CD4-positive, alpha-beta T cell treated with Interleukin-1 beta for 1 hour (primary cell): ENCODE measurements around the gene PCP2.

Experiments
- DNase-seq, 2 donors: peaks; one replicate each; pipeline ENCODE4 v3.0.0-alpha.2; 2020 to 2022

The PCP2 gene

GRCh38 chr19:7661744-7662538, 28.4 kb upstream of the PCP2 start:
- no peak for DNase-seq

DNA sequence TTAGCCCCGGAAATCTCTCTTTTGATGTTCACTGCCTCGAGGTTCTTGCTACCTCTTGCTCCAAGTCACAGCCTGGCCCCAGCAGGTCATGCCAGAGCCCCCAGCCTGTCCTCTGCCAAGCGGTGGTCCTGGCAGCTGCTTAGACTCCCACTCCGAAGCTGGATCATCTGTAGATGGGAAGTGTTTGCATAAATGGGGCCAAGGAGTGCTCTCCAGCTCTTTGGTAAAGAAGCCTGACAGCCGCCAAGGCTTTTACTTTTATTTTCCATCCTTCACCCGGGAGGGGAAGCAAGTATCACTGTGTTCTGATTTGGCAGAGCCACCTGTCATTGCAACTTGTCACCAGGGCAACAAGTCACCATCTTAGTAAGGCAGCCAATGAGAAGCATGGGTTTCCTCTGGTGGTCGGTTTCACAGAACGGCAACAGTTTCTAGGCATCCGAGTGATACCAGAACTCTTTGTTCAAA, 24.7 kb upstream of the PCP2 start:
- peak; percentile 65 to 72 for DNase-seq

DNA sequence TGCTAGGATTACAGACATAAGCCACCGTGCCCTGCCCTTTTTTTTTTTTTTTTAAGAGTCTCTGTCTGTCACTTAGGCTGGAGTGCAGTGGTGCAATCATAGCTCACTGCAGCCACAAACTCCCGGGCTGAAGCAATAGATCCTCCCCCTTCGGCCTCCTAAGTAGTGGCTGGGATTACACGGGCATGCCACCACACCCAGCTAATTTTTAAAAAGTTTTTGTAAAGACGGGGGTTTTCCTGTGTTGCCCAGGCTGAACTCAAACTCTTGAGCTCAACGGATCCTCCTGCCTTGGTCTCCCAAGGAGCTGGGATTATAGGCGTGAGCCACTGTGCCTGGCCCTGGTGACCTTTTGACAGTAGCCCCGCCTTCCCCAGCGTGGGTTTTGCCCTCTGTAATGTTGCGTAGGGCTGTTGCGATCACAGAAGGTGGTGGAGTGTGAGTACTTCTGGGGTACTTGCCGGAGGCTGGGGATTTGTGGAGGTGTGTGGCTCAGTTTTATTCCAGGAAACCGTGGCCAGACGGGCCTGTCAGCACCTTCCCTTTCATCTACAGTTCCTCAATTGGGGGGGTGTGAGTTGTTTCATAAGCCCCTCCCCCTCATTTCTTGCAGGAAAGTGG, 23.7 kb upstream of the PCP2 start:
- peak in 1 of 2 donors; percentile 79 for DNase-seq

DNA sequence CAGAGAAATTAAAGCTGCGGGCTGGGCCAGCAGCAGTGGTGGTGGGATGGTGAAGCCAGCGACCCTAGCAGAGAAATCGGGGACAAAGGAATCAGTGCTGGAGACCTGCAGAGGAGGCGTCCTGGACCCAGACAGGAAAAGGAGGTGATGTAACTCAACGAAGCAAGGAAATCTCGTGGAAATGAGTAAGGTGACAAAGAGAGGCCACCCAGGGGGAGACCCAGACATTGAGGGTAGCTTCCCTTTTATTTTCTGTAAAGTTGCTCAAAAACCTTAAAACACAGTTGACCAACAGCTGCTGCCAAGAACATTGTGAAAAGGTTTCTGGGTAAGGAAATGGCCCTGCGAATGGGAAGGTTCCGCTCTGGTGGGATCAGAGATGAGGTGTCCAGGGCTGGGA, 22.1 kb upstream of the PCP2 start:
- peak in 1 of 2 donors; percentile 49 for DNase-seq

DNA sequence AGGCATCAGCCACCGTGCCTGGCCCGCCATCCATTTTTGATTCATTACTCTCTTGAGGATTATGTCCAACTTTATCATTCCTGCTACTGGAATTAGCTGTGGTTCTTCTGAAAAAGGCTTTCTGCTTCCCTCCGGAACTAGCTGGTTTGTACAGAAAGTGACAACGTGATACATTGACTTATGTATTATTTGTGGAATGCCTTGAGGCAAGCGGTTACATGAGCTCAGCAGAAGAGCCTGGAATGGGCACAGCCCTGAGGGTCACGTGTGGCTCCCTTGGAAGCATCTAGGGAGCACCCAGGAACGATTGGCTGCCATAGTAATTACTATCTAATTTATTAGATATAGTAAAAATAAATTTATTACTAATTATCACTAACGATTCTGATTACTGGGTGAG, 20.9 kb upstream of the PCP2 start:
- no peak for DNase-seq

DNA sequence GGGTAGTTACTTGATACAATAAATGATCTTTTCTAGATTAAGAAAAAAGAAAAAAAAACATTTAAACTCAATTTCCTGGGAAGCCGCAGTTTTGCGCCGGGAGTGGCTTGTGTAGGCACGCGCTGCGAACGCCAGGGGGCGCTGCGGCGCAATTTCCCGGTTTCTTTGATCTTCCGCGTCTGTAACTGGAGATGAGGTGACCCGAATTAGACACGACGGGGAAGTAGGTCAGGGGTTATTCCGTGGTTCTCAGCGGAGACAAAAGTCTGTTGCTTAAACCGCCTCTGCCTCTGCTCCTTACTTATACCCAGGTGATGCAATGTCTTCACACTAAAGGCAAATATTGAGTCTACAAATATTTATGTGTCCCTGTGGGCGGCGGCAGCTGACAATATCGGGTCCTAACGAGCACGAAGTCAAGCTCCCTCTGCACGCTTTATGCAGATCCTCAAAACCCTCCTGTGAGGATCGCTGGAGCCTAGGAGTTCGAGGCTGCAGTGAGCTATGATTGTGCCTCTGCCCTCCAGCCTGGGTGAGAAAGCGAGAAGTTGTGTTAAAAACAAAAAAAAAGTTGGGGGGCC, 18.6 kb upstream of the PCP2 start:
- peak; percentile 86 to 88 for DNase-seq

- DNase-seq, result no peak
These were observed 16.6 kb upstream of the PCP2 start for GRCh38 chr19:7650148-7650547.

- no peak for DNase-seq
These were observed 14.9 kb upstream of the PCP2 start for GRCh38 chr19:7648265-7649014.

DNA sequence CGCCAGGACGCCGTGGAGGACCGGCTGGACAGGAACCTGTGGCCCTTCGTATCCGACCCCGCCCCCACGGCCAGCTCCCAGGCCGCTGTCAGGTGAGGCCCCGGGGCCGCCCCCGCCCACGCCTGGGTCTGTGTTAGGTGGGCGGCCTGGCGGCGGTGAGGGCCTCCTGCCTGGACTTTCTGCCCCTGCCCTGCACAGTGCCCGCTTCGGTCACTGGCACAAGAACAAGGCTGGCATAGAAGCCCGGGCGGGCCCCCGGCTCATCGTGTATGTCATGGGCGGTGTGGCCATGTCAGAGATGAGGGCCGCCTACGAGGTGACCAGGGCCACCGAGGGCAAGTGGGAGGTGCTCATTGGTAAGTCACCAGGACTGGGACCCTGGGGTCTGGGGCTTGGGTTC, 13.6 kb upstream of the PCP2 start:
- no peak for DNase-seq

- DNase-seq, result no peak
These were observed 12.8 kb upstream of the PCP2 start for GRCh38 chr19:7646426-7646700.

- DNase-seq, result no peak
These were observed 12.3 kb upstream of the PCP2 start for GRCh38 chr19:7645656-7646425.

DNA sequence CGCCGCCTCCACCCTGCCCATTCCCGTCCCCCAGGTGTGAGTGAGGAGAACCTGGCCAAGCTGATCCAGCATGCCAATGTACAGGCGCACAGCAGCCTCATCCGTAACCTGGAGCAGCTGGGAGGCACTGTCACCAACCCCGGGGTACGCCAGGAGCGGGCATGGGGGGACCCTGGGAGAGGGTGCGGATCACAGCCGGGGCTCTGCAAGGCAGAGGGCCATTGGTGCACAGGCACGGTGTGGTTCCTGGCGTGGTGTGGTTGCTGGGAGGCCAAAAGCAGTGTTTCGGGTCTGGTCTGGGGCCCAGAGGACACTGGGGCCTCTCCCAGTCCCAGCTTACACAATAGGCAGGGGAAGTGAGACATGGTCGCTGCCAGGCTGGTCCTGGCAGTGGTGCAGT, 11.6 kb upstream of the PCP2 start:
- peak in 1 of 2 donors; percentile 37 for DNase-seq

GRCh38 chr19:7644550-7644877, 11.0 kb upstream of the PCP2 start:
- no peak for DNase-seq

DNA sequence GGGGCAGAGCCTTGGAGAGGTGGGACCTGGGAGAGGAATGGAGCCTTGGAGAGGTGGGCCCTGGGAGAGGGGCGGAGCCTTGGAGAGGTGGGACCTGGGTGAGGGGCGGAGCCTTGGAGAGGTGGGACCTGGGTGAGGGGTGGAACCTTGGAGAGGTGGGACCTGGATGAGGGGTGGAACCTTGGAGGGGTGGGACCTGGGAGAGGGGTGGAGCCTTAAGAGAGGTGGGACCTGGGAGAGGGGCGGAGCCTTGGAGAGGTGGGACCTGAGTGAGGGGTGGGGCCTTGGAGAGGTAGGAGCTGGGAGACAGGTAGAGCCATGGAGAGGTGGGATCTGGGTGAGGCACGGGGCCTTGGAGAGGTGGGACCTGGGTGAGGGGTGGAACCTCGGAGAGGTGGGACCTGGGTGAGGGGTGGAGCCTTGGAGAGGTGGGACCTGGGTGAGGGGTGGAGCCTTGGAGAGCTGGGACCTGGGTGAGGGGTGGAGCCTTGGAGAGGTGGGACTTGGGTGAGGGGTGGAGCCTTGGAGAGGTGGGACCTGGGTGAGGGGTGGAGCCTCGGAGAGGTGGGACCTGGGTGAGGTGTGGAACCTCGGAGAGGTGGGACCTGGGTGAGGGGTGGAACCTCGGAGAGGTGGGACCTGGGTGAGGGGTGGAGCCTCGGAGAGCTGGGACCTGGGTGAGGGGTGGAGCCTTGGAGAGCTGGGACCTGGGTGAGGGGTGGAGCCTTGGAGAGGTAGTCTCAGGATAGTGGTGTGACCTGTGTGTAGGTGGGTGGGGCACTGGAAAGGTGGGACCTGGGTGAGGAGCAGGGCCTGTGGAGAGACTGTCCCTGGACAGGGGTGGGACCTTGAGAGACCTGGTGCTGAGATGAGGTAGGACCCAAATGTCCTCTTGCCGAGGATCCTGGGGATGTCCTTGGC, 10.4 kb upstream of the PCP2 start:
- DNase-seq, result peak; percentile 34 to 36

GRCh38 chr19:7643031-7643415, 9.5 kb upstream of the PCP2 start:
- no peak for DNase-seq

- DNase-seq, result no peak
These were observed 8.9 kb upstream of the PCP2 start for GRCh38 chr19:7642295-7643030.

DNA sequence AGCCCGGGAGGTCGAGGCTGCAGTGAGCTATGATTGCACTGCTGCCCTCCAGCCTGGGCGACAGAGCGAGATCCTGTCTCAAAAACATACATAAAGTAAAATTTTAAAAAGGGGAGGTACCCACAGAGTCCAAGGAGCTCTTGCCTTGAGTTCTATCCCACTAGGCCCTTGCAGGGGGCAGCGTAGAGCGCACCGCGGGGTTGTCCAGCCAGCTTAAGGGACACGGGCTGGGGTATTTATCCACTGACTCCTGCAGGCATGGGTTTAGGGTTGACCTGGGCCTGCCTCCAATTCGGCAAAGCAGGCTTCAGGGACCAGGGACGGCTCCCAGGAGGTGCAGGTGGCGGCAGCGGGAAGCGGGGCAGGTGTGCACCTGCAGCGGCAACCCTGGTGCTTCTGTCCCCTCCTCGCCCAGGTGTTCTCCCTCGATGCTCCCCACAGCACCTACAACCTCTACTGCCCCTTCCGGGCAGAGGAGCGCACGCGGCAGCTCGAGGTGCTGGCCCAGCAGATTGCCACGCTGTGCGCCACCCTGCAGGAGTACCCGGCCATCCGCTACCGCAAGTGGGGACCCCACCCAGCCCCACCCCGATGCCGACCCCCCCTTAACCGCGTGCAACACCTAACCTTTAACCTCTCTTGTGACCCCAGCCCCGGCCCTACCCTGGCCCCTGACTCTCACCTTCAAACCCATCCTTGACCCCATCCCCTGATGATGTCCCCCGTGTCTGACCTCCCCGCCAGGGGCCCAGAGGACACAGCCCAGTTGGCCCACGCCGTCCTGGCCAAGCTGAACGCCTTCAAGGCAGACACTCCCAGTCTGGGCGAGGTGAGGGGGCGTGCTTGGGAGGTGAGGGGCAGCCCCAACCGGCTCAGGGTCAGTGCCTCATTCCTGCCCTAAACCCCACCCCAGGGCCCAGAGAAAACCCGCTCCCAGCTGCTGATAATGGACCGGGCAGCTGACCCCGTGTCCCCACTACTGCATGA, 8.1 kb upstream of the PCP2 start:
- no peak for DNase-seq

DNA sequence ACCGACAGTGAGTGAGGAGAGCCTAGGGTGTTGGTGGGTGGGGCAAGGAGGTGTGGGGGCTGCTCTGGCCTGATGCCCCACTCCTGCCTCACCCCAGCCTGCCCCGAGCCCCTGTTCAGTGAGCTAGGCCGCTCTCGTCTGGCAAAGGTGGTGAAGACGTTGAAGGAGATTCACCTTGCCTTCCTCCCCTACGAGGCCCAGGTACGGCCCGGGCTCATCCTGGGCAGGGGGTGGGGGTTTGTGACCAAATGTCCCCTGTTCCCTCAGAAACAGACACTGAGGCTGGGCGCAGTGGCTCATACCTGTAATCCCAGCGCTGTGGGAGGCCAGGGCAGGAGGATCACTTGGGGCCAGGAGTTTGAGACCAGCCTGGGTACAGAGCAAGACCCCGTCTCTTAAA, 7.3 kb upstream of the PCP2 start:
- no peak for DNase-seq

DNA sequence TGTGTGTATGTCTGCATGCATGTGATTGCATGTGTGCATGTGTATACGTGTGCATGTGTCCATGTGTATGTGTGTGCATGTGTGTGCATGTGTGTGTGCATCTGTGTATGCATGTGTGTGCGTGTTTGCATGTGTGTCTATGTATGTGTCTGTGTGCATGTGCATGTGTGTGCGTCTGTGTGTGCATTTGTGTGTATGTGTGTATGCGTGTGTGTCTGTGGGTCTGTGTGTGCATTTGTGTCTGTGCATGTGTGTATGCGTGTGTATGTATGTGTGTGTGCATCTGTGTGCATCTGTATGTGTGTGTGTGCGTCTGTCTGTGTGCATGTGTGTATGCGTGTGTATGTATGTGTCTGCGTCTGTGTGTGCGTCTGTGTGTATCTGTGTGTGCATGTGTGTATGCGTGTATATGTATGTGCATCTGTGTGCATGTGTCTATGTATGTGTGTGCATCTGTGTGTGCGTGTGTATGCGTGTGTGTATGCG, 6.4 kb upstream of the PCP2 start:
- DNase-seq, result no peak
